Measurements from ENCODE around the gene DLK2. TPM values are rescaled to one million over a fixed set of nuclear protein-coding genes. Genes with fewer than 3 reads are reported as not detected.

DLK2 gene
- polyA plus RNA-seq, 4 donors, result 0.93 to 1.9 (median 1.3) TPM

Other genes starting within 250 kb of the DLK2 start
- 100 to 1,000 TPM in 1 of 4 donors, 10 to 100 TPM in 3; 54.6 to 111 (median 81.2) TPM for gene DNPH1, start 226.1 kb downstream of the DLK2 start, polyA plus RNA-seq (ENCODE audit: insufficient read length in 4 of 4)
- gene TTBK1, start 212.1 kb downstream of the DLK2 start, polyA plus RNA-seq (ENCODE audit: insufficient read length in 4 of 4), result under 1 TPM; 0.25 to 0.55 (median 0.40) TPM
- gene SLC22A7, start 157.3 kb downstream of the DLK2 start, polyA plus RNA-seq (ENCODE audit: insufficient read length in 4 of 4), result 1 to 10 TPM in 2 of 4 donors, under 1 TPM in 2; 0.30 to 2.0 (median 0.99) TPM
- gene CRIP3, start 146.7 kb downstream of the DLK2 start, polyA plus RNA-seq (ENCODE audit: insufficient read length in 4 of 4), result 1 to 10 TPM; 2.2 to 9.7 (median 6.0) TPM
- 10 to 100 TPM; 22.1 to 33.9 (median 28.9) TPM for gene ZNF318, start 85.9 kb downstream of the DLK2 start, polyA plus RNA-seq (ENCODE audit: insufficient read length in 4 of 4)
- 10 to 100 TPM; 17.4 to 34.1 (median 23.8) TPM for gene ABCC10, start 28.0 kb downstream of the DLK2 start, polyA plus RNA-seq (ENCODE audit: insufficient read length in 4 of 4)
- gene TJAP1, start 22.0 kb upstream of the DLK2 start, polyA plus RNA-seq (ENCODE audit: insufficient read length in 4 of 4), result 10 to 100 TPM; 24.6 to 50.2 (median 36.8) TPM
- gene LRRC73, start 54.8 kb upstream of the DLK2 start, polyA plus RNA-seq (ENCODE audit: insufficient read length in 4 of 4), result 1 to 10 TPM in 3 of 4 donors, under 1 TPM in 1; 0.95 to 1.8 (median 1.4) TPM
- gene YIPF3, start 61.4 kb upstream of the DLK2 start, polyA plus RNA-seq (ENCODE audit: insufficient read length in 4 of 4), result 100 to 1,000 TPM; 136 to 156 (median 146) TPM
- gene POLR1C, start 61.5 kb upstream of the DLK2 start, polyA plus RNA-seq (ENCODE audit: insufficient read length in 4 of 4), result 10 to 100 TPM; 33.9 to 43.6 (median 39.4) TPM
- gene XPO5, start 120.5 kb upstream of the DLK2 start, polyA plus RNA-seq (ENCODE audit: insufficient read length in 4 of 4), result 10 to 100 TPM; 39.8 to 58.0 (median 46.0) TPM
- 10 to 100 TPM; 16.8 to 25.0 (median 23.3) TPM for gene POLH, start 120.6 kb upstream of the DLK2 start, polyA plus RNA-seq (ENCODE audit: insufficient read length in 4 of 4)
- gene GTPBP2, start 173.7 kb upstream of the DLK2 start, polyA plus RNA-seq (ENCODE audit: insufficient read length in 4 of 4), result 10 to 100 TPM; 42.1 to 68.1 (median 55.2) TPM
- 10 to 100 TPM; 21.7 to 30.4 (median 27.6) TPM for gene MAD2L1BP, start 180.3 kb upstream of the DLK2 start, polyA plus RNA-seq (ENCODE audit: insufficient read length in 4 of 4)
- gene RSPH9, start 189.5 kb upstream of the DLK2 start, polyA plus RNA-seq (ENCODE audit: insufficient read length in 4 of 4), result 1 to 10 TPM; 1.3 to 1.5 (median 1.4) TPM
- 10 to 100 TPM; 40.5 to 62.0 (median 49.1) TPM for gene MRPS18A, start 232.2 kb upstream of the DLK2 start, polyA plus RNA-seq (ENCODE audit: insufficient read length in 4 of 4)

Data from left renal cortex interstitium (tissue), 4 donors.